Ishikawa (cell line): ENCODE data around the gene HMCN1.

Experiments
- CREB1 ChIP-seq: IDR thresholded peaks from 2 replicates; pipeline ENCODE4 v1.6.1; 2012; ENCODE audit warnings: low read depth
- EGR1 ChIP-seq: IDR thresholded peaks from 2 replicates; pipeline ENCODE4 v1.6.1; 2012
- EP300 ChIP-seq: IDR thresholded peaks from 2 replicates; pipeline ENCODE4 v1.6.1; 2012; ENCODE audit warnings: borderline replicate concordance
- NFIC ChIP-seq: IDR thresholded peaks from 2 replicates; pipeline ENCODE4 v1.6.1; 2012
- RAD21 ChIP-seq: IDR thresholded peaks from 2 replicates; pipeline ENCODE4 v1.6.1; 2012; ENCODE audit warnings: low read depth
- REST ChIP-seq: IDR thresholded peaks from 2 replicates; pipeline ENCODE4 v1.6.1; 2012; ENCODE audit warnings: low read depth, mild to moderate bottlenecking
- TAF1 ChIP-seq: IDR thresholded peaks from 2 replicates; pipeline ENCODE4 v1.6.1; 2012; ENCODE audit warnings: low read depth, mild to moderate bottlenecking
- TCF12 ChIP-seq: IDR thresholded peaks from 2 replicates; pipeline ENCODE4 v1.6.1; 2012; ENCODE audit warnings: low read depth
- TEAD4 ChIP-seq: IDR thresholded peaks from 2 replicates; pipeline ENCODE4 v1.6.1; 2012
- ZBTB7A ChIP-seq: IDR thresholded peaks from 2 replicates; pipeline ENCODE4 v1.6.1; 2012; ENCODE audit warnings: low read depth
- TF ChIP-seq, protein P1 (sequence below): IDR thresholded peaks from 2 replicates; pipeline ENCODE4 v1.6.1; 2012
- TF ChIP-seq, protein P2 (sequence below): IDR thresholded peaks from 2 replicates; pipeline ENCODE4 v1.6.1; 2012

GRCh38 chr1:186043296-186043695 is 309.1 kb downstream of the HMCN1 start:
- TF ChIP-seq EGR1, result no peak
- no peak for TF ChIP-seq RAD21
- TF ChIP-seq CREB1, result no peak
- no peak for TF ChIP-seq REST
- TF ChIP-seq TAF1, result no peak
- TF ChIP-seq NFIC, result no peak
- TF ChIP-seq, protein P1, sequence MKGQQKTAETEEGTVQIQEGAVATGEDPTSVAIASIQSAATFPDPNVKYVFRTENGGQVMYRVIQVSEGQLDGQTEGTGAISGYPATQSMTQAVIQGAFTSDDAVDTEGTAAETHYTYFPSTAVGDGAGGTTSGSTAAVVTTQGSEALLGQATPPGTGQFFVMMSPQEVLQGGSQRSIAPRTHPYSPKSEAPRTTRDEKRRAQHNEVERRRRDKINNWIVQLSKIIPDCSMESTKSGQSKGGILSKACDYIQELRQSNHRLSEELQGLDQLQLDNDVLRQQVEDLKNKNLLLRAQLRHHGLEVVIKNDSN, result no peak
- no peak for TF ChIP-seq EP300
- no peak for TF ChIP-seq TCF12
- TF ChIP-seq, protein P2, sequence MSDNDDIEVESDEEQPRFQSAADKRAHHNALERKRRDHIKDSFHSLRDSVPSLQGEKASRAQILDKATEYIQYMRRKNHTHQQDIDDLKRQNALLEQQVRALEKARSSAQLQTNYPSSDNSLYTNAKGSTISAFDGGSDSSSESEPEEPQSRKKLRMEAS, result no peak
- no peak for TF ChIP-seq ZBTB7A
- no peak for TF ChIP-seq TEAD4
